ENCODE results near the gene CTNND1. TPM values are rescaled to one million over a fixed set of nuclear protein-coding genes. Genes with fewer than 3 reads are reported as not detected.
"Not testable (repeated sequence)": the region's sequence is repeated elsewhere in the genome, so short reads cannot be mapped to it uniquely, and the experiment has no call there.

CTNND1 gene, protein sequence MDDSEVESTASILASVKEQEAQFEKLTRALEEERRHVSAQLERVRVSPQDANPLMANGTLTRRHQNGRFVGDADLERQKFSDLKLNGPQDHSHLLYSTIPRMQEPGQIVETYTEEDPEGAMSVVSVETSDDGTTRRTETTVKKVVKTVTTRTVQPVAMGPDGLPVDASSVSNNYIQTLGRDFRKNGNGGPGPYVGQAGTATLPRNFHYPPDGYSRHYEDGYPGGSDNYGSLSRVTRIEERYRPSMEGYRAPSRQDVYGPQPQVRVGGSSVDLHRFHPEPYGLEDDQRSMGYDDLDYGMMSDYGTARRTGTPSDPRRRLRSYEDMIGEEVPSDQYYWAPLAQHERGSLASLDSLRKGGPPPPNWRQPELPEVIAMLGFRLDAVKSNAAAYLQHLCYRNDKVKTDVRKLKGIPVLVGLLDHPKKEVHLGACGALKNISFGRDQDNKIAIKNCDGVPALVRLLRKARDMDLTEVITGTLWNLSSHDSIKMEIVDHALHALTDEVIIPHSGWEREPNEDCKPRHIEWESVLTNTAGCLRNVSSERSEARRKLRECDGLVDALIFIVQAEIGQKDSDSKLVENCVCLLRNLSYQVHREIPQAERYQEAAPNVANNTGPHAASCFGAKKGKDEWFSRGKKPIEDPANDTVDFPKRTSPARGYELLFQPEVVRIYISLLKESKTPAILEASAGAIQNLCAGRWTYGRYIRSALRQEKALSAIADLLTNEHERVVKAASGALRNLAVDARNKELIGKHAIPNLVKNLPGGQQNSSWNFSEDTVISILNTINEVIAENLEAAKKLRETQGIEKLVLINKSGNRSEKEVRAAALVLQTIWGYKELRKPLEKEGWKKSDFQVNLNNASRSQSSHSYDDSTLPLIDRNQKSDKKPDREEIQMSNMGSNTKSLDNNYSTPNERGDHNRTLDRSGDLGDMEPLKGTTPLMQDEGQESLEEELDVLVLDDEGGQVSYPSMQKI
- total RNA-seq (2014; rRNA removed; shearing (Covaris generic); ENCODE audit: low replicate concordance): 5.7 and 6.0 TPM in 2 replicates

- peak within 1 kb of the TSS; percentile 41 for H3K4me2 ChIP-seq (ENCODE audit: low read depth, low read length, poor library complexity, severe bottlenecking)
- no peaks in the 10 kb centered on the region for H3K9me2 ChIP-seq (replicated peaks; ENCODE audit: insufficient read depth, low read length)
- no peak within 1 kb of the TSS for H3K9ac ChIP-seq (ENCODE audit: low read length)
- H3K9me3 ChIP-seq (ENCODE audit: low read length): no peaks in the 10 kb centered on the region
- H2AFZ ChIP-seq (ENCODE audit: low read length): no peak within 1 kb of the TSS
- H3K4me3 ChIP-seq (ENCODE audit: low read length): no peak within 1 kb of the TSS
- no peaks in the 10 kb centered on the region for H3K4me1 ChIP-seq (ENCODE audit: low read length)
- H3K27me3 ChIP-seq (ENCODE audit: low read length): no peaks in the 10 kb centered on the region
- H4K20me1 ChIP-seq (ENCODE audit: insufficient read depth, low read depth, low read length): no peaks in the 10 kb centered on the region
- H3K27ac ChIP-seq (ENCODE audit: low read length): no peak within 1 kb of the TSS
- no peaks in the 10 kb centered on the region for H3K79me2 ChIP-seq (ENCODE audit: low read length)
- DNase-seq: no peak
- H3K36me3 ChIP-seq (ENCODE audit: insufficient read depth, low read length): no peaks in the 10 kb centered on the region
Observed at GRCh38 chr11:57761301-57762234, at the start of gene CTNND1. Gene CTNND1 (plus strand): TSS chr11:57761802. CDS start chr11:57791479, 29,677 bp downstream.

DNA sequence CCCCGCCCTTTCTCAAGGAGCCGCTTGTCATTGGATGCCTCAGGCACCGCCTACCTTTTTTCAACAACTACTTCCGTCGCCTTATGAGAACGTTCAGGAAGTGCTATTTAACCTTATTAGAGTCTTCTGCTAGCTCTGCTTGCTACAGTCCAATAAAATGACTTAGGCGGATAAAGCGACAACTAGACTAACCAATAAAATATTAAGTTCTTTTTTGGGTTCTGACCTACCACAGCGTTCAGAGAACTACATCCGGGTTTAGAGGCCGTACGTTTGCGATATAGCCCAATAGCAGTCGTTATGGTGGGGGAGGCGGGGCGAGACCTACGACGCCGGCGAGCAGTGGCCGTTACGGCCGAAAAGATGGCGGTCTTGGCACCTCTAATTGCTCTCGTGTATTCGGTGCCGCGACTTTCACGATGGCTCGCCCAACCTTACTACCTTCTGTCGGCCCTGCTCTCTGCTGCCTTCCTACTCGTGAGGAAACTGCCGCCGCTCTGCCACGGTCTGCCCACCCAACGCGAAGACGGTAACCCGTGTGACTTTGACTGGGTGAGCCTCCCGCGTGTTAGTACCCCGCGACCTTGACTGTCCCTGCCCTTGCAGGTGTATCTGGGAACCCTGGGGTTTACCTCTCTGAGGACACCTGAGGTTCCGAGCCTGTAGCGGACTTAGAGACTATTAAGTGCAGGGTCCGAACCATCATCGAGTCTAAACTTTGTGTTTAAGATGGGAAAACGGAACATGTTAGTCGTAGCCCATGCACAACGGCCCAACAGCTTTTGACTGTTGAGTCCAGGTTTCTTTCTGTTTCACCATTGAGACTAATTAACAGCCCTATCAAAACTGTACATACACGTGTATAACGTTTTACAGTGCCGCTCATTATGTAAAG is 49.1 kb upstream of the CTNND1 start, which contains the start of gene TMX2:
TMX2 (plus strand) TSS at position 338 of the 895 bp plus-strand sequence; CDS start at position 364, 26 bp downstream.
- H3K27ac ChIP-seq (ENCODE audit: low read length): peak within 1 kb of the TSS; percentile 63
- H3K9me2 ChIP-seq (replicated peaks; ENCODE audit: insufficient read depth, low read length): no peaks in the 10 kb centered on the region
- no peaks in the 10 kb centered on the region for H4K20me1 ChIP-seq (ENCODE audit: insufficient read depth, low read depth, low read length)
- DNase-seq: peak; percentile 99
- H3K4me2 ChIP-seq (ENCODE audit: low read depth, low read length, poor library complexity, severe bottlenecking): peak within 1 kb of the TSS; percentile 77
- H3K4me1 ChIP-seq (ENCODE audit: low read length): peaks cover 34% of the 10 kb centered on the region
- peak within 1 kb of the TSS; percentile 87 for H3K9ac ChIP-seq (ENCODE audit: low read length)
- peaks cover 15% of the 10 kb centered on the region; the same call in 1 of the 2 replicates for H3K36me3 ChIP-seq (ENCODE audit: insufficient read depth, low read length)
- H3K4me3 ChIP-seq (ENCODE audit: low read length): peak within 1 kb of the TSS; percentile 89
- no peaks in the 10 kb centered on the region for H3K27me3 ChIP-seq (ENCODE audit: low read length)
- H3K9me3 ChIP-seq (ENCODE audit: low read length): no peaks in the 10 kb centered on the region
- H2AFZ ChIP-seq (ENCODE audit: low read length): no peak within 1 kb of the TSS; the same call in 1 of the 2 replicates
- peaks cover 56% of the 10 kb centered on the region for H3K79me2 ChIP-seq (ENCODE audit: low read length)

- peak overlapping the region; percentile 87 for H3K9ac ChIP-seq (ENCODE audit: low read length)
- no peak overlapping the region for H2AFZ ChIP-seq (ENCODE audit: low read length)
- H3K4me3 ChIP-seq (ENCODE audit: low read length): peak overlapping the region; percentile 89
Observed at GRCh38 chr11:57713835-57714234, 47.8 kb upstream of the CTNND1 start.

DNA sequence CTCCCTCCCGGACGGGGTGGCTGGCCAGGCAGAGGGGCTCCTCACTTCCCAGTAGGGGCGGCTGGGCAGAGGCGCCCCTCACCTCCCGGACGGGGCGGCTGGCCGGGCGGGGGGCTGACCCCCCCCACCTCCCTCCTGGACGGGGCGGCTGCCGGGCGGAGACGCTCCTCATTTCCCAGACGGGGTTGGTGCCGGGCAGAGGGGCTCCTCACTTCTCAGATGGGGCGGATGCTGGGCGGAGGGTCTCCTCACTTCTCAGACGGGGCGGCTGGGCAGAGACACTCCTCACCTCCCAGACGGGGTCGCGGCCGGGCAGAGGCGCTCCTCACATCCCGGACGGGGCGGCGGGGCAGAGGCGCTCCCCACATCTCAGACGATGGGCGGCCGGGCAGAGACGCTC is 44.9 kb upstream of the CTNND1 start:
- not testable (repeated sequence) for H3K9ac ChIP-seq (ENCODE audit: low read length); DNase-seq; H2AFZ ChIP-seq (ENCODE audit: low read length); H3K4me2 ChIP-seq (ENCODE audit: low read depth, low read length, poor library complexity, severe bottlenecking); H3K9me3 ChIP-seq (ENCODE audit: low read length); H4K20me1 ChIP-seq (ENCODE audit: insufficient read depth, low read depth, low read length); H3K27ac ChIP-seq (ENCODE audit: low read length); H3K4me3 ChIP-seq (ENCODE audit: low read length); H3K9me2 ChIP-seq (replicated peaks; ENCODE audit: insufficient read depth, low read length); H3K27me3 ChIP-seq (ENCODE audit: low read length)
- Histone ChIP-seq H3K79me2 (ENCODE audit: low read length) (peaks cover 65% of the 10 kb centered on the region), H3K36me3 (ENCODE audit: insufficient read depth, low read length) (peaks cover 22% of the 10 kb centered on the region; the same call in 1 of the 2 replicates), H3K4me1 (ENCODE audit: low read length) (peaks cover 16% of the 10 kb centered on the region)

More at GRCh38 chr11:57713835-57714234, 47.8 kb upstream of the CTNND1 start:
- DNase-seq: no peak
- Histone ChIP-seq H3K36me3 (ENCODE audit: insufficient read depth, low read length) (peaks cover 15% of the 10 kb centered on the region; the same call in 1 of the 2 replicates), H3K4me1 (ENCODE audit: low read length) (peaks cover 34% of the 10 kb centered on the region), H3K4me2 (ENCODE audit: low read depth, low read length, poor library complexity, severe bottlenecking) (peak overlapping the region; percentile 77), H3K27ac (ENCODE audit: low read length) (no peak overlapping the region), H3K9me2 (replicated peaks; ENCODE audit: insufficient read depth, low read length) (no peaks in the 10 kb centered on the region), H3K79me2 (ENCODE audit: low read length) (peaks cover 58% of the 10 kb centered on the region), H3K27me3 (ENCODE audit: low read length) (no peaks in the 10 kb centered on the region), H4K20me1 (ENCODE audit: insufficient read depth, low read depth, low read length) (no peaks in the 10 kb centered on the region), H3K9me3 (ENCODE audit: low read length) (no peaks in the 10 kb centered on the region)

DNA sequence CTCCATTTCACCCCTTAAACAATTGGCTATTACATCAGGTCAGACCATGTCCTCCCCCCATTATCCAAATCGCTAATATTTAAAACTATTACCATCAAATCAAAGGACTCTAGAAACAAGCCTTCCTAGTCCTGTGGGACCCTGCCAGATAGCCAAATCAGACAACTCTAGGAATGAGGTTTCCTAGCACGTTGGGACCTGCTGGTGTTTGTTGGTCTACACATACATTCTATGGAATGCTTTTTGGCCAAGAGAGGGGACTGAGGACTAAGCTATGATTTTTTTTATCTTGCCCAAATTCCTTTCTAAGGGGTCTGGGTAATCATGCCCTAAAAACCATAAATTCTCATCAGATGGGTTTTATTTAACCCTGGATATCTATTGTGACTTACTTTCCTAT is 34.4 kb upstream of the CTNND1 start:
- H3K4me1 ChIP-seq (ENCODE audit: low read length): peaks cover 35% of the 10 kb centered on the region
- H3K36me3 ChIP-seq (ENCODE audit: insufficient read depth, low read length): peaks cover 13% of the 10 kb centered on the region; the same call in 1 of the 2 replicates
- H3K79me2 ChIP-seq (ENCODE audit: low read length): peaks cover 93% of the 10 kb centered on the region
- no peaks in the 10 kb centered on the region for H3K27me3 ChIP-seq (ENCODE audit: low read length)
- no peak overlapping the region for H3K4me3 ChIP-seq (ENCODE audit: low read length)
- H3K9me3 ChIP-seq (ENCODE audit: low read length): no peaks in the 10 kb centered on the region
- no peak overlapping the region for H3K27ac ChIP-seq (ENCODE audit: low read length)
- no peak overlapping the region for H2AFZ ChIP-seq (ENCODE audit: low read length)
- H3K9ac ChIP-seq (ENCODE audit: low read length): no peak overlapping the region
- DNase-seq: no peak
- no peak overlapping the region for H3K4me2 ChIP-seq (ENCODE audit: low read depth, low read length, poor library complexity, severe bottlenecking)
- H3K9me2 ChIP-seq (replicated peaks; ENCODE audit: insufficient read depth, low read length): no peaks in the 10 kb centered on the region
- no peaks in the 10 kb centered on the region for H4K20me1 ChIP-seq (ENCODE audit: insufficient read depth, low read depth, low read length)

- no peak overlapping the region for H2AFZ ChIP-seq (ENCODE audit: low read length)
- H3K79me2 ChIP-seq (ENCODE audit: low read length): peaks cover 97% of the 10 kb centered on the region
- H3K4me2 ChIP-seq (ENCODE audit: low read depth, low read length, poor library complexity, severe bottlenecking): peak overlapping the region; percentile 51
- H3K36me3 ChIP-seq (ENCODE audit: insufficient read depth, low read length): peaks cover 5% of the 10 kb centered on the region; the same call in 1 of the 2 replicates
- no peaks in the 10 kb centered on the region for H3K9me3 ChIP-seq (ENCODE audit: low read length)
- H3K9me2 ChIP-seq (replicated peaks; ENCODE audit: insufficient read depth, low read length): no peaks in the 10 kb centered on the region
- H3K27ac ChIP-seq (ENCODE audit: low read length): peak overlapping the region; percentile 64
- peaks cover 4% of the 10 kb centered on the region; the same call in 1 of the 2 replicates for H4K20me1 ChIP-seq (ENCODE audit: insufficient read depth, low read depth, low read length)
- no peak overlapping the region for H3K4me3 ChIP-seq (ENCODE audit: low read length)
- H3K27me3 ChIP-seq (ENCODE audit: low read length): no peaks in the 10 kb centered on the region
- DNase-seq: no peak
- H3K4me1 ChIP-seq (ENCODE audit: low read length): peaks cover 35% of the 10 kb centered on the region
- H3K9ac ChIP-seq (ENCODE audit: low read length): peak overlapping the region; percentile 30; the same call in 1 of the 2 replicates
Observed at GRCh38 chr11:57728829-57729228, 32.8 kb upstream of the CTNND1 start.
